Measurements from ENCODE around the gene TCEA3.
"Not testable (repeated sequence)": the region's sequence is repeated elsewhere in the genome, so short reads cannot be mapped to it uniquely, and the experiment has no call there.

The TCEA3 gene

GRCh38 chr1:23392125-23392855 is 32.3 kb downstream of the TCEA3 start:
- DNase-seq (ENCODE audit: low read depth): peak; percentile 9

- no peak for DNase-seq (ENCODE audit: low read depth)
Measured at GRCh38 chr1:23389837-23390321, 34.7 kb downstream of the TCEA3 start.

- no peak for DNase-seq (ENCODE audit: low read depth)
Measured at GRCh38 chr1:23387494-23387893, 37.1 kb downstream of the TCEA3 start.

GRCh38 chr1:23385119-23385621 is 39.4 kb downstream of the TCEA3 start:
- no peak for DNase-seq (ENCODE audit: low read depth)

- peak; percentile 88 for DNase-seq (ENCODE audit: low read depth)
Measured at GRCh38 chr1:23384312-23385058, 40.1 kb downstream of the TCEA3 start.

- no peak for DNase-seq (ENCODE audit: low read depth)
Measured at GRCh38 chr1:23383577-23384311, 40.8 kb downstream of the TCEA3 start.

- DNase-seq (ENCODE audit: low read depth): no peak
Measured at GRCh38 chr1:23381233-23381885, 43.2 kb downstream of the TCEA3 start.

- DNase-seq (ENCODE audit: low read depth): no peak
Measured at GRCh38 chr1:23380719-23381118, 43.8 kb downstream of the TCEA3 start.

- DNase-seq (ENCODE audit: low read depth): not testable (repeated sequence)
Measured at GRCh38 chr1:23380236-23380635, 44.3 kb downstream of the TCEA3 start.

- peak; percentile 94 for DNase-seq (ENCODE audit: low read depth)
Measured at GRCh38 chr1:23376890-23377811, 47.4 kb downstream of the TCEA3 start.

- DNase-seq (ENCODE audit: low read depth): not testable (repeated sequence)
Measured at GRCh38 chr1:23374079-23374735, 50.3 kb downstream of the TCEA3 start.

GRCh38 chr1:23371987-23372880 is 52.3 kb downstream of the TCEA3 start:
- DNase-seq (ENCODE audit: low read depth): no peak

GRCh38 chr1:23370709-23371584 is 53.6 kb downstream of the TCEA3 start:
- DNase-seq (ENCODE audit: low read depth): no peak

- DNase-seq (ENCODE audit: low read depth): no peak
Measured at GRCh38 chr1:23370330-23370708, 54.2 kb downstream of the TCEA3 start.

GRCh38 chr1:23369335-23370013 is 55.1 kb downstream of the TCEA3 start, which contains the start of gene ZNF436:
Gene ZNF436 (minus strand): TSS chr1:23369836. CDS start chr1:23368005, 1,831 bp downstream.
- DNase-seq (ENCODE audit: low read depth): peak; percentile 78

GRCh38 chr1:23368562-23369334 is 55.8 kb downstream of the TCEA3 start:
- DNase-seq (ENCODE audit: low read depth): peak; percentile 93
